WTC11 (cell line): ENCODE results near the gene MEGF6.

Experiments
- ETV6 ChIP-seq: sonication (generic); formaldehyde crosslinking; IDR thresholded peaks from 2 replicates; pipeline ENCODE4 v1.8.1; 2022; ENCODE audit warnings: mild to moderate bottlenecking, missing genetic modification reagents
- MXD4 ChIP-seq: fragments of 250-450 bp; sonication (Bioruptor Pico); IDR thresholded peaks from 2 replicates; pipeline ENCODE4 v1.8.0; 2021; ENCODE audit warnings: mild to moderate bottlenecking, moderate library complexity, borderline replicate concordance
- NFATC4 ChIP-seq: fragments of 250-450 bp; sonication (Bioruptor Pico); IDR thresholded peaks from 2 replicates; pipeline ENCODE4 v1.9.0; 2021; ENCODE audit warnings: mild to moderate bottlenecking
- NR2C2 ChIP-seq: sonication (generic); formaldehyde crosslinking; IDR thresholded peaks from 2 replicates; pipeline ENCODE4 v1.8.0; 2022; ENCODE audit warnings: mild to moderate bottlenecking, missing genetic modification reagents
- SOX15 ChIP-seq: fragments of 250-450 bp; sonication (Bioruptor Pico); IDR thresholded peaks from 2 replicates; pipeline ENCODE4 v1.9.0; 2021; ENCODE audit warnings: mild to moderate bottlenecking
- ZNF121 ChIP-seq: sonication (generic); formaldehyde crosslinking; IDR thresholded peaks from 2 replicates; pipeline ENCODE4 v1.8.0; 2023; ENCODE audit warnings: missing genetic modification reagents
- ZNF138 ChIP-seq: sonication (generic); formaldehyde crosslinking; conservative IDR thresholded peaks from 2 replicates; pipeline ENCODE4 v1.8.1; 2022; ENCODE audit warnings: mild to moderate bottlenecking, moderate library complexity, missing genetic modification reagents
- ZNF219 ChIP-seq: sonication (generic); formaldehyde crosslinking; IDR thresholded peaks from 2 replicates; pipeline ENCODE4 v1.8.0; 2023; ENCODE audit warnings: missing genetic modification reagents, mild to moderate bottlenecking, borderline replicate concordance
- TF ChIP-seq, protein P1 (sequence below): sonication (generic); formaldehyde crosslinking; IDR thresholded peaks from 2 replicates; pipeline ENCODE4 v1.8.1; 2023; ENCODE audit warnings: mild to moderate bottlenecking, missing genetic modification reagents, borderline replicate concordance
- TF ChIP-seq, protein P2 (sequence below): fragments of 200-600 bp; IDR thresholded peaks from 2 replicates; pipeline ENCODE4 v1.8.0; 2022; ENCODE audit warnings: antibody characterized with exemption
- TF ChIP-seq, protein P3 (sequence below): fragments of 250-450 bp; sonication (Bioruptor Pico); IDR thresholded peaks from 2 replicates; pipeline ENCODE4 v2.1.2; 2022; ENCODE audit warnings: mild to moderate bottlenecking, moderate library complexity
- TF ChIP-seq, protein P4 (sequence below): fragments of 250-450 bp; sonication (Bioruptor Pico); IDR thresholded peaks from 2 replicates; pipeline ENCODE4 v1.9.0; 2021; ENCODE audit warnings: mild to moderate bottlenecking

DNA sequence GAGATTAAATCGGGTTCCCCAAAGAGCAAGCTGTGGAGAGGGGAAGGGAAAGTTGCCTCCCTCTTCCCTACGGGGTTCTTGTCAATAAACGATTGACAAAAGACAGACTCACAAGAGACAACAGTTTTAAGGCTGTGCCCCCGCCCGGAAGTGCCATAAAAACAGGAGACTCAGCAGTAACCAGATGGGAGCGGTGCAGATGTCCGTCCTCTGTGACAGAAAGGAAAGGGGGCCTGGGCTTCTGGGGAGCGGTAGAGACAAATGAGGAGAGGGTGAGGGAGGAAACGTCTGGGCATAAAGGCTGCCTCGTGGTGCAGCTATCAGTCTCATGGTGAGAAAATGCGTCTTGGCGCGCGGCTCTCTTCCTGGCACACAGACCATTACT lies 46.9 kb upstream of the MEGF6 start:
- TF ChIP-seq MXD4 (CRISPR knock-in tag) (no peak), ZNF219 (CRISPR knock-in tag) (no peak), NFATC4 (CRISPR knock-in tag) (no peak), ETV6 (CRISPR knock-in tag) (no peak), NR2C2 (CRISPR knock-in tag) (no peak), ZNF121 (CRISPR knock-in tag) (no peak), ZNF138 (CRISPR knock-in tag) (no peak), SOX15 (CRISPR knock-in tag) (no peak)
- TF ChIP-seq, protein P1, sequence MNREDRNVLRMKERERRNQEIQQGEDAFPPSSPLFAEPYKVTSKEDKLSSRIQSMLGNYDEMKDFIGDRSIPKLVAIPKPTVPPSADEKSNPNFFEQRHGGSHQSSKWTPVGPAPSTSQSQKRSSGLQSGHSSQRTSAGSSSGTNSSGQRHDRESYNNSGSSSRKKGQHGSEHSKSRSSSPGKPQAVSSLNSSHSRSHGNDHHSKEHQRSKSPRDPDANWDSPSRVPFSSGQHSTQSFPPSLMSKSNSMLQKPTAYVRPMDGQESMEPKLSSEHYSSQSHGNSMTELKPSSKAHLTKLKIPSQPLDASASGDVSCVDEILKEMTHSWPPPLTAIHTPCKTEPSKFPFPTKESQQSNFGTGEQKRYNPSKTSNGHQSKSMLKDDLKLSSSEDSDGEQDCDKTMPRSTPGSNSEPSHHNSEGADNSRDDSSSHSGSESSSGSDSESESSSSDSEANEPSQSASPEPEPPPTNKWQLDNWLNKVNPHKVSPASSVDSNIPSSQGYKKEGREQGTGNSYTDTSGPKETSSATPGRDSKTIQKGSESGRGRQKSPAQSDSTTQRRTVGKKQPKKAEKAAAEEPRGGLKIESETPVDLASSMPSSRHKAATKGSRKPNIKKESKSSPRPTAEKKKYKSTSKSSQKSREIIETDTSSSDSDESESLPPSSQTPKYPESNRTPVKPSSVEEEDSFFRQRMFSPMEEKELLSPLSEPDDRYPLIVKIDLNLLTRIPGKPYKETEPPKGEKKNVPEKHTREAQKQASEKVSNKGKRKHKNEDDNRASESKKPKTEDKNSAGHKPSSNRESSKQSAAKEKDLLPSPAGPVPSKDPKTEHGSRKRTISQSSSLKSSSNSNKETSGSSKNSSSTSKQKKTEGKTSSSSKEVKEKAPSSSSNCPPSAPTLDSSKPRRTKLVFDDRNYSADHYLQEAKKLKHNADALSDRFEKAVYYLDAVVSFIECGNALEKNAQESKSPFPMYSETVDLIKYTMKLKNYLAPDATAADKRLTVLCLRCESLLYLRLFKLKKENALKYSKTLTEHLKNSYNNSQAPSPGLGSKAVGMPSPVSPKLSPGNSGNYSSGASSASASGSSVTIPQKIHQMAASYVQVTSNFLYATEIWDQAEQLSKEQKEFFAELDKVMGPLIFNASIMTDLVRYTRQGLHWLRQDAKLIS (CRISPR knock-in tag) = no peak
- TF ChIP-seq, protein P2, sequence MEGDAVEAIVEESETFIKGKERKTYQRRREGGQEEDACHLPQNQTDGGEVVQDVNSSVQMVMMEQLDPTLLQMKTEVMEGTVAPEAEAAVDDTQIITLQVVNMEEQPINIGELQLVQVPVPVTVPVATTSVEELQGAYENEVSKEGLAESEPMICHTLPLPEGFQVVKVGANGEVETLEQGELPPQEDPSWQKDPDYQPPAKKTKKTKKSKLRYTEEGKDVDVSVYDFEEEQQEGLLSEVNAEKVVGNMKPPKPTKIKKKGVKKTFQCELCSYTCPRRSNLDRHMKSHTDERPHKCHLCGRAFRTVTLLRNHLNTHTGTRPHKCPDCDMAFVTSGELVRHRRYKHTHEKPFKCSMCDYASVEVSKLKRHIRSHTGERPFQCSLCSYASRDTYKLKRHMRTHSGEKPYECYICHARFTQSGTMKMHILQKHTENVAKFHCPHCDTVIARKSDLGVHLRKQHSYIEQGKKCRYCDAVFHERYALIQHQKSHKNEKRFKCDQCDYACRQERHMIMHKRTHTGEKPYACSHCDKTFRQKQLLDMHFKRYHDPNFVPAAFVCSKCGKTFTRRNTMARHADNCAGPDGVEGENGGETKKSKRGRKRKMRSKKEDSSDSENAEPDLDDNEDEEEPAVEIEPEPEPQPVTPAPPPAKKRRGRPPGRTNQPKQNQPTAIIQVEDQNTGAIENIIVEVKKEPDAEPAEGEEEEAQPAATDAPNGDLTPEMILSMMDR = no peak
- TF ChIP-seq, protein P3, sequence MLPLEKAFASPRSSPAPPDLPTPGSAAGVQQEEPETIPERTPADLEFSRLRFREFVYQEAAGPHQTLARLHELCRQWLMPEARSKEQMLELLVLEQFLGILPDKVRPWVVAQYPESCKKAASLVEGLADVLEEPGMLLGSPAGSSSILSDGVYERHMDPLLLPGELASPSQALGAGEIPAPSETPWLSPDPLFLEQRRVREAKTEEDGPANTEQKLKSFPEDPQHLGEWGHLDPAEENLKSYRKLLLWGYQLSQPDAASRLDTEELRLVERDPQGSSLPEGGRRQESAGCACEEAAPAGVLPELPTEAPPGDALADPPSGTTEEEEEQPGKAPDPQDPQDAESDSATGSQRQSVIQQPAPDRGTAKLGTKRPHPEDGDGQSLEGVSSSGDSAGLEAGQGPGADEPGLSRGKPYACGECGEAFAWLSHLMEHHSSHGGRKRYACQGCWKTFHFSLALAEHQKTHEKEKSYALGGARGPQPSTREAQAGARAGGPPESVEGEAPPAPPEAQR (CRISPR knock-in tag) = no peak
- TF ChIP-seq, protein P4, sequence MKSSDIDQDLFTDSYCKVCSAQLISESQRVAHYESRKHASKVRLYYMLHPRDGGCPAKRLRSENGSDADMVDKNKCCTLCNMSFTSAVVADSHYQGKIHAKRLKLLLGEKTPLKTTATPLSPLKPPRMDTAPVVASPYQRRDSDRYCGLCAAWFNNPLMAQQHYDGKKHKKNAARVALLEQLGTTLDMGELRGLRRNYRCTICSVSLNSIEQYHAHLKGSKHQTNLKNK (CRISPR knock-in tag) = no peak
